Measurements from ENCODE around the gene ESPN. TPM values are rescaled to one million over a fixed set of nuclear protein-coding genes. Genes with fewer than 3 reads are reported as not detected.

The ESPN gene
- total RNA-seq, 1 donor from 2014 or later, result 0.18 TPM

- ATAC-seq (ENCODE audit: low read depth), result no peak
- Mint-ChIP-seq H3K4me3 (no peak overlapping the region), H3K4me1 (no peaks in the 10 kb centered on the region), H3K27me3 (peaks cover 4% of the 10 kb centered on the region), H3K36me3 (ENCODE audit: low read depth) (no peaks in the 10 kb centered on the region), H3K9me3 (no peaks in the 10 kb centered on the region), H3K27ac (no peak overlapping the region)
- TF ChIP-seq, protein P1, sequence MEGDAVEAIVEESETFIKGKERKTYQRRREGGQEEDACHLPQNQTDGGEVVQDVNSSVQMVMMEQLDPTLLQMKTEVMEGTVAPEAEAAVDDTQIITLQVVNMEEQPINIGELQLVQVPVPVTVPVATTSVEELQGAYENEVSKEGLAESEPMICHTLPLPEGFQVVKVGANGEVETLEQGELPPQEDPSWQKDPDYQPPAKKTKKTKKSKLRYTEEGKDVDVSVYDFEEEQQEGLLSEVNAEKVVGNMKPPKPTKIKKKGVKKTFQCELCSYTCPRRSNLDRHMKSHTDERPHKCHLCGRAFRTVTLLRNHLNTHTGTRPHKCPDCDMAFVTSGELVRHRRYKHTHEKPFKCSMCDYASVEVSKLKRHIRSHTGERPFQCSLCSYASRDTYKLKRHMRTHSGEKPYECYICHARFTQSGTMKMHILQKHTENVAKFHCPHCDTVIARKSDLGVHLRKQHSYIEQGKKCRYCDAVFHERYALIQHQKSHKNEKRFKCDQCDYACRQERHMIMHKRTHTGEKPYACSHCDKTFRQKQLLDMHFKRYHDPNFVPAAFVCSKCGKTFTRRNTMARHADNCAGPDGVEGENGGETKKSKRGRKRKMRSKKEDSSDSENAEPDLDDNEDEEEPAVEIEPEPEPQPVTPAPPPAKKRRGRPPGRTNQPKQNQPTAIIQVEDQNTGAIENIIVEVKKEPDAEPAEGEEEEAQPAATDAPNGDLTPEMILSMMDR (IDR thresholded peaks at IDR 0.05), result no peak
- CTCF ChIA-PET, result interaction anchor here (1.1 kb wide), 1 partner anchor 112 kb away, joined by 3 read pairs; no protein-coding TSS in a partner anchor
- DNase-seq, result no peak
- intact Hi-C loops (cut with micrococcal nuclease), result no loop called here
- POLR2A ChIA-PET, result no interaction called here
These were observed 47.8 kb downstream of the ESPN start for GRCh38 chr1:6472391-6472790.

DNA sequence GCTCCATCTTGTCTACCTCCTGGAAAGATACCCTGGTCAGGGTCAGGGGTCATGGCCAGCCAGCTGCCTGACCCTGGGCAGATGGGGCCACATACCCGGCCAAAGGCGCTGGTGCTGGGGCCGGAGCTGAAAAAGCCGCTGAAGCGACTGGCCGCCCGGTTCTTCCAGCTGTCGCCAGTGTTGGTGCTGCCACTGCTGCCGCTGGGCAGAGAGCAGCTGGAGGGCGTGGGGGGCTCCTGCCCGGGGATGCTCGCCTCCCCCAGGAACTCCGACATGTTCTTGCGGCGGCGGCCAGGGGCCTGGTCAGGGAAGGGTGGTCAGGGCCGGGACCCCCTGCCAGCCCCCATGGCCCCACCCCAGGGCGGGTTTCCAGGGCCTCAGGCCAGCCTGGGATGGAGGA is 48.6 kb downstream of the ESPN start:
- Mint-ChIP-seq H3K27me3 (peaks cover 2% of the 10 kb centered on the region), H3K9me3 (no peaks in the 10 kb centered on the region), H3K4me1 (no peaks in the 10 kb centered on the region), H3K4me3 (no peak overlapping the region), H3K36me3 (ENCODE audit: low read depth) (no peaks in the 10 kb centered on the region), H3K27ac (no peak overlapping the region)
- ATAC-seq (ENCODE audit: low read depth) (no peak), DNase-seq (no peak)
- CTCF ChIA-PET, result interaction anchor here (0.8 to 1.1 kb wide), 2 partner anchors 113 to 226 kb away, joined by 3 to 4 read pairs; no protein-coding TSS in a partner anchor
- intact Hi-C loops (cut with micrococcal nuclease), result no loop called here
- POLR2A ChIA-PET, result no interaction called here
- TF ChIP-seq, protein P1 (IDR thresholded peaks at IDR 0.05), result no peak

GRCh38 chr1:6473974-6474814 is 49.6 kb downstream of the ESPN start:
- POLR2A ChIA-PET, result no interaction called here
- no peaks in the 10 kb centered on the region for H3K4me1 Mint-ChIP-seq
- no peak overlapping the region for H3K4me3 Mint-ChIP-seq
- CTCF ChIA-PET, result no interaction called here
- TF ChIP-seq, protein P1 (IDR thresholded peaks at IDR 0.05), result no peak
- ATAC-seq (ENCODE audit: low read depth), result no peak
- no peaks in the 10 kb centered on the region for H3K36me3 Mint-ChIP-seq (ENCODE audit: low read depth)
- H3K27me3 Mint-ChIP-seq, result peaks cover 1% of the 10 kb centered on the region
- H3K27ac Mint-ChIP-seq, result no peak overlapping the region
- H3K9me3 Mint-ChIP-seq, result no peaks in the 10 kb centered on the region
- no peak for DNase-seq
- intact Hi-C loops (cut with micrococcal nuclease), result loop anchor here (2.0 kb wide), 1 partner anchor 125 kb away; no protein-coding TSS in a partner anchor

GRCh38 chr1:6474815-6475282 is 50.3 kb downstream of the ESPN start:
- H3K36me3 Mint-ChIP-seq (ENCODE audit: low read depth), result no peaks in the 10 kb centered on the region
- ChIA-PET CTCF (no interaction called here), POLR2A (no interaction called here)
- H3K27ac Mint-ChIP-seq, result no peak overlapping the region
- peaks cover 1% of the 10 kb centered on the region for H3K27me3 Mint-ChIP-seq
- ATAC-seq (ENCODE audit: low read depth), result no peak
- no peaks in the 10 kb centered on the region for H3K9me3 Mint-ChIP-seq
- no peak overlapping the region for H3K4me3 Mint-ChIP-seq
- no peaks in the 10 kb centered on the region for H3K4me1 Mint-ChIP-seq
- no peak for DNase-seq
- TF ChIP-seq, protein P1 (IDR thresholded peaks at IDR 0.05), result no peak
- intact Hi-C loops (cut with micrococcal nuclease), result loop anchor here (1.0 to 2.0 kb wide), 2 partner anchors 126 to 229 kb away; no protein-coding TSS in a partner anchor

DNA sequence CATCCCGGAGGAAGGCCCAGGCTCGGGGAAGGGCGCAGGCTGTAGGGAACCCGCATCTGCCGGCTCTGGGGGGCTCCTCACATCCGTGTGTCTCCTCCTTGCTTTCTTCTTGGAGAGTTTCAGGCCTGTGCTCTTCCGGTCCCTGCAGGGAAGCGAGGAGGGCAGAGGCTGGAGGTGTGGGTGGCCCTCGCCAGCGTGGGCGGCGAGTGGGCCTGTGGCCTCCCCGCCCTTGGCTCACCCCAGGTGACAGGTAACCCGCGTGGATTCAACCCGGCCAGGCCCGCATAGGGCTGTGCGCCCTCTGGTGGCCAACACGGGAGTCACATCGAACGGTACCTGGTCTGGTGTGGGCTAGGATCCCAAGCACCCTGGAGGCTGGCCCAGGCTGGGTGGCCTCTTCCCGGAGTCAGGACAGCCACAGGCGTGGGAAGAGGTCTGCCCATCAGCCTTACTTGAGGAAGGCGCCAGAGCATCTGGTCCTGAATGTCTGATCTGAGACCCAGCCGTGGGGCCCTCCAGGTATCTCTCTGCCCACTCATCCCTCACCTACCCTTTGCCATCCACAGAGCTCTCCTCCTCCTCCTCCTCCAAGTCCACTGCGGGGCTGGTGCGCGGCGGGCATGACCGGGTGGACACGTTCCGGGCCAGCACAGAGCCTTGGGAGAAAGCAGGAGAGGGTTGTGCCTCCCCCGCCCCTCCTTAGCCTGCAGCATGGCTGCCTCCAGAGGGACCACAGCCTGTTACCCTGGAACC is 51.0 kb downstream of the ESPN start:
- no peaks in the 10 kb centered on the region for H3K9me3 Mint-ChIP-seq
- H3K4me3 Mint-ChIP-seq, result no peak overlapping the region
- ChIA-PET POLR2A (no interaction called here), CTCF (interaction anchor here (1.0 to 1.9 kb wide), 2 partner anchors 12 to 171 kb away, joined by 3 to 5 read pairs; no protein-coding TSS in a partner anchor)
- TF ChIP-seq, protein P1 (IDR thresholded peaks at IDR 0.05), result peak; percentile 63
- intact Hi-C loops (cut with micrococcal nuclease), result loop anchor here (1.0 to 2.0 kb wide), 2 partner anchors 127 to 229 kb away; no protein-coding TSS in a partner anchor
- H3K36me3 Mint-ChIP-seq (ENCODE audit: low read depth), result no peaks in the 10 kb centered on the region
- H3K27me3 Mint-ChIP-seq, result peaks cover 1% of the 10 kb centered on the region
- ATAC-seq (ENCODE audit: low read depth), result peak; percentile 94
- no peaks in the 10 kb centered on the region for H3K4me1 Mint-ChIP-seq
- no peak overlapping the region for H3K27ac Mint-ChIP-seq
- peak; percentile 70 for DNase-seq
